H1 (cell line): ENCODE results near the gene PLAC9. TPM values are rescaled to one million over a fixed set of nuclear protein-coding genes. Genes with fewer than 3 reads are reported as not detected.

ENCODE experiments used
- CTCF ChIA-PET: fragments of 300-600 bp; sonication (Branson Sonifier 250); formaldehyde crosslinking; loops from one replicate; lab custom pipeline; 2021; ENCODE audit not compliant: partially characterized antibody; lab: Charles Lee
- POLR2A ChIA-PET: fragments of 300-600 bp; sonication (Branson Sonifier 250); formaldehyde crosslinking; loops from one replicate; lab custom pipeline; 2021; ENCODE audit warnings: inconsistent platforms; ENCODE audit not compliant: partially characterized antibody; lab: Charles Lee
- DNase-seq, 2 experiments: peaks; one replicate each; pipeline versions ENCODE4 v3.0.0 to v3.0.0-alpha.2; 2010 to 2022; ENCODE audit warnings: low spot score in 2 of 2, low read depth in 1 of 2, mixed read lengths in 1 of 2
- FAIRE-seq: peaks from 2 replicates; lab custom pipeline; 2011; peaks lifted over from hg19 to GRCh38; lab: Jason Lieb, UNC
- H2AFZ ChIP-seq: 2 replicates; pipeline ENCODE4 v1.8.1; 2012; ENCODE audit warnings: low read length, inconsistent platforms
- H2AK5ac ChIP-seq: 2 replicates; pipeline ENCODE4 v1.6.1; 2013; ENCODE audit warnings: low read depth, low read length
- H2BK120ac ChIP-seq: replicated peaks from 2 replicates; pipeline ENCODE3; 2013; ENCODE audit warnings: low read depth, low read length, inconsistent platforms
- H2BK12ac ChIP-seq: 2 replicates; pipeline ENCODE4 v1.6.1; 2013; ENCODE audit warnings: low read depth, low read length
- H2BK15ac ChIP-seq: 2 replicates; pipeline ENCODE4 v1.6.1; 2013; ENCODE audit warnings: low read length
- H2BK20ac ChIP-seq: 2 replicates; pipeline ENCODE4 v1.6.1; 2013; ENCODE audit warnings: low read length
- H2BK5ac ChIP-seq: 2 replicates; pipeline ENCODE4 v1.6.1; 2013; ENCODE audit warnings: low read depth, low read length
- H3K14ac ChIP-seq: 2 replicates; pipeline ENCODE4 v1.6.1; 2013; ENCODE audit warnings: inconsistent platforms; ENCODE audit not compliant: insufficient read length
- H3K18ac ChIP-seq: 2 replicates; pipeline ENCODE4 v1.6.1; 2013; ENCODE audit warnings: low read length; ENCODE audit errors: extremely low read depth
- H3K23ac ChIP-seq: 2 replicates; pipeline ENCODE4 v1.6.1; 2013; ENCODE audit warnings: inconsistent platforms; ENCODE audit not compliant: insufficient read length
- H3K23me2 ChIP-seq: 2 replicates; pipeline ENCODE4 v1.6.1; 2013; ENCODE audit warnings: low read depth, low read length
- H3K27ac ChIP-seq: 2 replicates; pipeline ENCODE4 v1.6.1; 2011; ENCODE audit warnings: low read depth, low read length, inconsistent platforms
- H3K27me3 ChIP-seq, 4 experiments: replicated peaks in 1 of 4; 1 replicate in 1 of 4; 2 replicates in 3 of 4; pipeline versions ENCODE4 v1.6.1 to v1.8.1; 2011 to 2013; ENCODE audit warnings: low read length in 3 of 4, mild to moderate bottlenecking in 3 of 4, inconsistent platforms in 2 of 4, mixed read lengths in 2 of 4, moderate library complexity in 1 of 4; ENCODE audit not compliant: control insufficient read depth in 3 of 4, insufficient read depth in 3 of 4; ENCODE audit errors: extremely low read depth in 1 of 4
- H3K36me3 ChIP-seq, 4 experiments: 2 replicates each; pipeline versions ENCODE4 v1.6.1 to v1.8.1; 2011 to 2013; ENCODE audit warnings: mild to moderate bottlenecking in 4 of 4, low read length in 3 of 4, moderate library complexity in 2 of 4, control low read depth in 1 of 4, inconsistent platforms in 1 of 4; ENCODE audit not compliant: insufficient read depth in 4 of 4, control insufficient read depth in 2 of 4
- H3K4ac ChIP-seq: replicated peaks from 2 replicates; pipeline ENCODE3; 2013; ENCODE audit warnings: low read length, low read depth, mixed read lengths, inconsistent platforms; ENCODE audit not compliant: insufficient read length
- H3K4me1 ChIP-seq, 4 experiments: replicated peaks in 1 of 4; 1 replicate in 1 of 4; 2 replicates in 3 of 4; pipeline versions ENCODE4 v1.6.1 to v1.8.1; 2011 to 2013; ENCODE audit warnings: low read length in 3 of 4, inconsistent platforms in 2 of 4, mixed read lengths in 1 of 4; ENCODE audit not compliant: insufficient read depth in 4 of 4, control insufficient read depth in 3 of 4
- H3K4me2 ChIP-seq, 2 experiments: 2 replicates each; pipeline versions ENCODE4 v1.6.1 to v1.8.1; 2011 to 2013; ENCODE audit warnings: low read depth in 2 of 2, low read length in 2 of 2, control low read depth in 1 of 2, inconsistent platforms in 1 of 2, mild to moderate bottlenecking in 1 of 2; ENCODE audit not compliant: insufficient read depth in 1 of 2
- H3K4me3 ChIP-seq, 4 experiments: fragments of 200-600, 300-600 bp in 1 of 4; sonication (generic), shearing (Covaris generic), sonication (Bioruptor Twin) in 1 of 4; 2 replicates each; pipeline versions ENCODE4 v1.5.1 to v1.8.1; 2011 to 2016; ENCODE audit warnings: low read length in 4 of 4, low read depth in 3 of 4, control low read depth in 2 of 4, inconsistent platforms in 2 of 4, mild to moderate bottlenecking in 2 of 4, mixed read lengths in 1 of 4, moderate library complexity in 1 of 4; ENCODE audit not compliant: insufficient read depth in 2 of 4; ENCODE audit errors: extremely low read depth in 1 of 4
- H3K56ac ChIP-seq: replicated peaks from 2 replicates; pipeline ENCODE3; 2013; ENCODE audit warnings: low read depth, mild to moderate bottlenecking, mixed read lengths, low read length, inconsistent platforms; ENCODE audit not compliant: insufficient read length
- H3K79me1 ChIP-seq: 2 replicates; pipeline ENCODE4 v1.6.1; 2013; ENCODE audit warnings: low read depth, low read length, control low read depth
- H3K79me2 ChIP-seq, 2 experiments: 2 replicates each; pipeline versions ENCODE4 v1.6.1 to v1.8.1; 2012 to 2013; ENCODE audit warnings: low read length in 2 of 2, mild to moderate bottlenecking in 2 of 2, inconsistent platforms in 1 of 2; ENCODE audit not compliant: insufficient read depth in 2 of 2, control insufficient read depth in 1 of 2
- H3K9ac ChIP-seq, 4 experiments: replicated peaks in 1 of 4; 1 replicate in 1 of 4; 2 replicates in 3 of 4; pipeline versions ENCODE4 v1.6.1 to v1.8.1; 2011 to 2013; ENCODE audit warnings: low read depth in 3 of 4, low read length in 3 of 4, control low read depth in 2 of 4, mild to moderate bottlenecking in 2 of 4, moderate library complexity in 2 of 4, inconsistent platforms in 1 of 4; ENCODE audit errors: extremely low read depth in 1 of 4
- H3K9me3 ChIP-seq, 2 experiments: 2 replicates each; pipeline versions ENCODE4 v1.6.1 to v1.8.1; 2012 to 2013; ENCODE audit warnings: mild to moderate bottlenecking in 2 of 2, moderate library complexity in 2 of 2, control low read depth in 1 of 2, inconsistent platforms in 1 of 2, low read depth in 1 of 2, low read length in 1 of 2, mixed read lengths in 1 of 2; ENCODE audit not compliant: insufficient read depth in 2 of 2
- H4K20me1 ChIP-seq, 2 experiments: replicated peaks in 1 of 2; 2 replicates each; pipeline versions ENCODE3 to v1.8.1; 2011 to 2013; ENCODE audit warnings: inconsistent platforms in 2 of 2, low read length in 2 of 2, mild to moderate bottlenecking in 1 of 2; ENCODE audit not compliant: insufficient read depth in 2 of 2, control insufficient read depth in 1 of 2
- H4K5ac ChIP-seq: 2 replicates; pipeline ENCODE4 v1.6.1; 2013; ENCODE audit warnings: low read length, low read depth, mixed read lengths, inconsistent platforms; ENCODE audit not compliant: insufficient read length
- H4K8ac ChIP-seq: 2 replicates; pipeline ENCODE4 v1.8.0; 2013; ENCODE audit warnings: mild to moderate bottlenecking, moderate library complexity, low read length, inconsistent platforms; ENCODE audit not compliant: insufficient read depth; ENCODE audit errors: extremely low read depth
- H4K91ac ChIP-seq: replicated peaks from 2 replicates; pipeline ENCODE3; 2013; ENCODE audit warnings: low read length, mixed read lengths, inconsistent platforms; ENCODE audit not compliant: insufficient read length
- CBX8 ChIP-seq: fragments of 300-800, 300-1000 bp; sonication (generic); IDR thresholded peaks from 2 replicates; pipeline ENCODE4 v1.7.1; 2016; ENCODE audit warnings: low read depth, low read length, borderline replicate concordance
- EP300 ChIP-seq, 2 experiments: IDR thresholded peaks; 1 replicate in 1 of 2; 2 replicates in 1 of 2; pipeline ENCODE4 v1.6.1; 2011 to 2012; ENCODE audit warnings: low read depth in 2 of 2, low read length in 2 of 2, mild to moderate bottlenecking in 2 of 2, borderline replicate concordance in 1 of 2, inconsistent platforms in 1 of 2, moderate library complexity in 1 of 2
- EZH2 ChIP-seq: fragments of 200-600 bp; sonication (generic); IDR thresholded peaks from 2 replicates; pipeline ENCODE4 v1.7.1; 2012; ENCODE audit warnings: low read depth, mild to moderate bottlenecking, moderate library complexity, low read length, inconsistent platforms; ENCODE audit not compliant: severe bottlenecking
- PHF8 ChIP-seq: fragments of 200-600 bp; sonication (generic); conservative IDR thresholded peaks from 2 replicates; pipeline ENCODE4 v1.7.1; 2012; ENCODE audit warnings: low read depth, mild to moderate bottlenecking, inconsistent platforms, low read length, moderate library complexity
- POLR2A ChIP-seq, 2 experiments: IDR thresholded peaks; 1 replicate in 1 of 2; 2 replicates in 1 of 2; pipeline ENCODE4 v1.6.1; 2011; ENCODE audit warnings: low read depth in 2 of 2, low read length in 2 of 2, mild to moderate bottlenecking in 2 of 2; ENCODE audit errors: control extremely low read depth in 1 of 2
- SIN3A ChIP-seq, 2 experiments: IDR thresholded peaks in 1 of 2; conservative IDR thresholded peaks in 1 of 2; 2 replicates each; pipeline ENCODE4 v1.6.1; 2011 to 2012; ENCODE audit warnings: low read length in 2 of 2, improper control_type of control experiment in 1 of 2, low read depth in 1 of 2, mild to moderate bottlenecking in 1 of 2
- TAF7 ChIP-seq: optimal IDR thresholded peaks from 2 replicates; pipeline ENCODE3; 2011; ENCODE audit warnings: low read depth, mild to moderate bottlenecking, inconsistent platforms, low read length, moderate library complexity, borderline replicate concordance
- WGBS, 2 experiments: shearing (Covaris generic) in 1 of 2; methylation state at CpG; one replicate each; pipeline versions ENCODE4 v1.1.6 to v1.1.7; 2013 to 2015; ENCODE audit warnings: low lambda C conversion rate in 2 of 2, mixed read lengths in 2 of 2, inconsistent platforms in 1 of 2, low coverage in 1 of 2, missing lambda C conversion rate in 1 of 2; ENCODE audit not compliant: insufficient replicate concordance in 2 of 2, insufficient coverage in 1 of 2, insufficient read length in 1 of 2; ENCODE audit errors: extremely low coverage in 1 of 2, missing lambda C conversion rate in 1 of 2; 5-methylcytosine and 5-hydroxymethylcytosine counted together
- polyA plus RNA-seq, 7 experiments: library from polyadenylated mRNA; depleted of rRNA in 3 of 7; stranded (reverse) in 5 of 7; unstranded in 2 of 7; fragments of >200 nt in 5 of 7; fragments of 200-250 nt in 2 of 7; gene quantifications; 1 replicate in 5 of 7; 2 replicates in 1 of 7; 4 replicates in 1 of 7; pipeline versions ENCODE4 v1.2.1 to v1.2.3, GENCODE V29; 2011 to 2013; ENCODE audit warnings: missing spikeins in 2 of 7, mixed read lengths in 2 of 7
- total RNA-seq: library from RNA; stranded (reverse); fragmentation: NEBNext Ultra II Directional; extraction: Animal tissue kit (Norgen Biotek cat#: 25700); gene quantifications from 2 replicates; pipeline ENCODE4 v1.2.1, GENCODE V29; 2021

The PLAC9 gene
- total and polyA plus RNA-seq, 2 of the 8 experiments (the other 6 are each of a cell fraction or from before 2014, with no cell fraction given) = 8.4 to 16.7 TPM

DNA sequence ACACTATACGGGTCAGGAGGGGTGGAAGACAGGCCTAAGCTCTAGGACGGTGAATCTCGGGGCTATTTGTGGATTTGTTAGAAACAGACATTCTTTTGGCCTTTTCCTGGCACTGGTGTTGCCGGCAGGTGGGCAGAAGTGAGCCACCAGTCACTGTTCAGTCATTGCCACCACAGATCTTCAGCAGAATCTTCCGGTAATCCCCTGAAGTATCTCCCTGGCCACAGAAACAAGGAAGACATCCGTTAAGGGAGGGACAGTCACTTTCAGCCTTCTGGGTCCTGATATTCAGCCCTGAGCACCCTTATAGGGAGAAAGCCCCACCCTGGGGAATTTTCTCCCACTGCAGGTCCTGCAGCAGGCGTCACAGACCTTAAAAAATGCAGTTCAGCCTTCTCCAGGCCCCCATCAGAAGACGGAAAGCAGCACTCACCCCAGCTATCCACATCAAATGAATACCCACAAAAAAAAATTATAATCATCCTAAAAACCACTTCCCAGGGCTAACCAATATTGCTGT lies 23.2 kb downstream of the PLAC9 start:
- H3K23me2 ChIP-seq = no peaks in the 10 kb centered on the region
- ChIA-PET POLR2A (interaction anchor here (0.7 kb wide), 1 partner anchor 21 kb away, joined by 3 read pairs; no protein-coding TSS in a partner anchor), CTCF (interaction anchor here (1.8 to 9.8 kb wide), 3 partner anchors 11 to 66 kb away, joined by 5 to 59 read pairs (median 32); no protein-coding TSS in a partner anchor)
- H4K91ac ChIP-seq = no peak overlapping the region
- H3K27me3 ChIP-seq = no peaks in the 10 kb centered on the region
- H3K4ac ChIP-seq = no peak overlapping the region
- H3K4me3 ChIP-seq = no peak overlapping the region
- H3K14ac ChIP-seq = no peak overlapping the region
- no peak overlapping the region for H4K5ac ChIP-seq
- DNase-seq (no peak), FAIRE-seq (no peak)
- H2BK5ac ChIP-seq = no peak overlapping the region
- no peaks in the 10 kb centered on the region for H3K79me2 ChIP-seq
- no peak overlapping the region for H2BK20ac ChIP-seq
- TF ChIP-seq POLR2A (IDR thresholded peaks at IDR 0.05; ENCODE audit: control extremely low read depth in 1 of 2, low read depth in 2 of 2, low read length in 2 of 2) (no peak), EP300 (IDR thresholded peaks at IDR 0.05; ENCODE audit: borderline replicate concordance in 1 of 2, low read depth in 2 of 2, low read length in 2 of 2) (no peak), TAF7 (no peak), PHF8 (no peak), EZH2 (no peak), SIN3A (conservative IDR thresholded peaks at IDR 0.05 in 1 of 2, IDR thresholded peaks at IDR 0.05 in 1 of 2; ENCODE audit: low read depth in 1 of 2, low read length in 2 of 2) (no peak), CBX8 (no peak)
- no peak overlapping the region for H3K18ac ChIP-seq
- no peak overlapping the region for H2BK120ac ChIP-seq
- no peak overlapping the region for H3K27ac ChIP-seq
- H3K9ac ChIP-seq = no peak overlapping the region
- H4K20me1 ChIP-seq = peaks cover 2 to 4% of the 10 kb centered on the region in 2 experiments
- 88% methylated on average over 8 of the region's 8 CpGs; no CpG with 5 or more reads in 1 of the 2 experiments for WGBS, 2 experiments
- H3K4me2 ChIP-seq = no peak overlapping the region
- H2BK15ac ChIP-seq = no peak overlapping the region
- H3K4me1 ChIP-seq = no peaks in the 10 kb centered on the region; a peak in 1 of 7 replicates
- H3K9me3 ChIP-seq = no peaks in the 10 kb centered on the region
- H2AK5ac ChIP-seq = no peak overlapping the region
- H4K8ac ChIP-seq = no peak overlapping the region
- H3K56ac ChIP-seq = no peak overlapping the region
- H2BK12ac ChIP-seq = no peak overlapping the region
- no peak overlapping the region for H2AFZ ChIP-seq
- H3K23ac ChIP-seq = no peak overlapping the region
- H3K79me1 ChIP-seq = no peaks in the 10 kb centered on the region; the same call in 1 of the 2 replicates
- peaks cover 5 to 20% (median 11%) of the 10 kb centered on the region in 4 experiments; a peak in 6 of 8 replicates for H3K36me3 ChIP-seq
